AG08396 (cell line): Measurements from ENCODE around the gene MYO18B.

Experiments used
- DNase-seq: peaks from one replicate; pipeline ENCODE4 v3.0.0; 2012; ENCODE audit warnings: low spot score, mixed read lengths

MYO18B gene

GRCh38 chr22:25777411-25777810 lies 35.4 kb downstream of the MYO18B start:
- DNase-seq = no peak

DNA sequence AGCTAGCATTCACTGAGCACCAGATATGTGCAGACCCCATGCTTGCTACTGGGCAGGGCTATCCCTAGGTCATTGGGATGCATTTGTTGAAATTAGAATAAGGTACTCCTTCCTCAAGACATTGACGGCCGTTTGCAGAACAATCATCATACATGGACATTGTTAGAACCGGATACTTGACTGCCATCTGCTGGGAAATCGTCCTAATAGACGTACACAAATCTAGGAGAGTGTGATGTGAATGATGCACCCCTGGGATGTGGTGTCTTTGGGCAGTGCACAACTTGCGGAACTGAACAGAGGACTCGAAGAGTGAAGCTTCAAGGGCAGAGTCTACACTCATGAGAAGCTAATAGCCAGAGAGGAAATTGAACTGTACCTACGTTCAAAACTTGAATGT lies 35.9 kb downstream of the MYO18B start:
- peak; percentile 40 for DNase-seq

DNA sequence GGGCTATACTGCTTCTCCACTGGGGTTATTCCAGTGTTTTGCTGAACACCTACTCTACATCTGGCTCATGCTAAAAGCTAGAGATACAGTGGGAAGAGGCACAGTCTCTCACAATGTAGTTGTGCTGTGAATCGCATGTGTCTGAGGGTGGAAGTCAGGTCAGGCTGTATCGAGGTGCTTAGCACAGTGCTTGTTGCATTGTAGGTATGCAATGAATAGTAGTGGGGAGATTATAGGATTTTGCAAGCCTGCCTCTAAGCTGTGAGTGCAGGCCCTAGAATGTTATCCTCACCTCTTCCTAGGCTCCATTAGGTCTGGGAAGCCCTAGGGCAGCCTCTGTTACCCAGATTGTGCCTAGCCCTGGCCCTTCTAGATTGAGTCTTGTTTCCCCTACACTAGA lies 37.4 kb downstream of the MYO18B start:
- no peak for DNase-seq

DNA sequence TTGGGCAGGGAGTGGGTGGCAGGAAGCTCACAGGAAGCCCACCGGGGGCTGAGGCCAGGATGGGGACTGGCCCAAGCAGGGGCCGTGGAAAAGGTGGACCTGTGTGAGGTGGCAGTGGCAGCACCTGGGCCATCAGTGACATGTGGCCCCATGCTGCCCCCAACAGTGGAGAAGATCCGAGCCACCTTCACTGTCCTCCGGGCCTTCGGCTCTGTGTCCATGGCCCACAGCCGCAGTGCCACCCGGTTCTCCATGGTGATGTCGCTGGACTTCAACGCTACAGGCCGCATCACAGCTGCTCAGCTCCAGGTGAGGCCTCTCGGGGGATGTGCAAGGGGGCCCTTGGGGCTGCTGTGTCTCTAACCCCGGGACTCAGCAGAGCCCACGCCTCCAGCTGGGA lies 37.9 kb downstream of the MYO18B start:
- DNase-seq = no peak

- no peak for DNase-seq
Observed at GRCh38 chr22:25780673-25781072, 38.7 kb downstream of the MYO18B start.

- DNase-seq = no peak
Observed at GRCh38 chr22:25781801-25782200, 39.8 kb downstream of the MYO18B start.

GRCh38 chr22:25782831-25783230 lies 40.8 kb downstream of the MYO18B start:
- no peak for DNase-seq

GRCh38 chr22:25783856-25784255 lies 41.9 kb downstream of the MYO18B start:
- DNase-seq = no peak

DNA sequence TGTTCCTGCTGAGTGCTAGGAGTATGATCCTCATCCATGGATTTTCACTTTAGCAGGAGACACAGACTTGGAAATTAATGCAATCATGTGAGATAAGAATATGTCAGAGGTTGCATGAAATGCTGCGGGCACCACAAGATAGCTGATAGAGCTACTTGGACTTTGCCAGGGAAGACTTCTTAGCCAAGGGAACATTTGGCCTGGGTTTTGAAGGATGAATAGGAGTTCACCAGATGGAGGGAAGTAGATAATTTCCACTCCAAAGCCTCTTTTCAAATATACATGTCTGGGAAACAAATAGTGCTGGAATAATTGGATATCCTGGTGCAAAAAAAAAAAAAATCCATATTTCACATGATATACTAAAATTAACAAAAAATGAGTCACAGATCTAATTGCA lies 44.2 kb downstream of the MYO18B start:
- DNase-seq = no peak

GRCh38 chr22:25791556-25791955 lies 49.6 kb downstream of the MYO18B start:
- DNase-seq = no peak

- DNase-seq = no peak
Observed at GRCh38 chr22:25795478-25795877, 53.5 kb downstream of the MYO18B start.

DNA sequence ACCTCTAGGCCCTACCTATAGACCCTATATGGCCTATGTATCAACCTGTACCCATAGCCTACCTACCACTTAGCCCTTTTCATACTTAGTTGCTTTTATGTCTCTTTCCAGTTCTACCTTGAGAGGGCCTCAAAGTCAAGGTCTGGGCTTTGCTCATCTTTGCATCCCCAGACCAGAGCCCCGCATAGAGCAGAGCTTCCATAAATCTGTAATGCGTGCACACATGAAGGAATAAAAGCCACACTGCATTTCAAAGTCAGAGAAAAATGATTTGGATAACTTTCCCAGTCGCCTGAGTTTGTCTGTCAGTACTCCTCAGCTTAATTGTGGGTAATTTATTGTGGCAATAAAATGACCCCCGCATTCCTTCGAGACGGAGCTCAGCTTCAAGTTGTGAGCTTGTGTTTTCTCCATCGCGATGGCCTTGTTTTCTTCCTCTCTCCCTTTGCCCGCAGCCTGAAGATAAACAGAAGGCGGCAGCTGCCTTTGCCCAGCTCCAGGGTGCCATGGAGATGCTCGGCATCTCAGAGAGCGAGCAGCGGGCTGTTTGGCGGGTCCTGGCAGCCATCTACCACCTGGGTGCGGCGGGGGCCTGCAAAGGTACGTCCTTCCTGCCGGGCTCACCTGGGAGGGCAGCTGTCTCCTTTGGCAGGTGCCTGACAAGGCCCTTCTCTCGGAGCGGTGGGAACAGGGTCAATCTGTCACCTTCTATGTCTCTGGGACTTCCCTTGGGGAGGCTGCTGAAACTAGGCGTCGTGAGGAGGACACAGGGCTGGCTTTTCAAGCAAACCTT lies 55.7 kb downstream of the MYO18B start:
- no peak for DNase-seq

- no peak for DNase-seq
Observed at GRCh38 chr22:25800766-25801165, 58.8 kb downstream of the MYO18B start.

DNA sequence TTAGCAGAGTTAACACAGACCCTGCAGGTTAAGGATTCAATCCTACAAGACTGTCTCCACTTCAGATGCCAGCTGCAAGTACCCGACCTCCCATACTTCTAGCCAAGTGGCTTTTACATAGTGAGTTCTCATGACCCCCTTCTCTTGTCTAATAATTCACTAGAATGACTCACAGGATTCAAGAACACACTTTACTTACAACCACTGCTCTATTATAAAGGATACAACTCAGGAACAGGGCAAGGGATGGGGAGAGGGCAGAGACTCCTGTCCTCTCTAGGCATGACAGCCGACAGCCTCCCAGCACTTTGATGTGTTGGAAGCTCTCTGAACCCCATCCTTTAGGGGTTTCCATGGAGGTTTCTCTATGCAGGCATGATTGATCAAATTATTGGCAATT lies 60.0 kb downstream of the MYO18B start:
- DNase-seq = no peak

GRCh38 chr22:25804676-25805075 lies 62.7 kb downstream of the MYO18B start:
- no peak for DNase-seq

DNA sequence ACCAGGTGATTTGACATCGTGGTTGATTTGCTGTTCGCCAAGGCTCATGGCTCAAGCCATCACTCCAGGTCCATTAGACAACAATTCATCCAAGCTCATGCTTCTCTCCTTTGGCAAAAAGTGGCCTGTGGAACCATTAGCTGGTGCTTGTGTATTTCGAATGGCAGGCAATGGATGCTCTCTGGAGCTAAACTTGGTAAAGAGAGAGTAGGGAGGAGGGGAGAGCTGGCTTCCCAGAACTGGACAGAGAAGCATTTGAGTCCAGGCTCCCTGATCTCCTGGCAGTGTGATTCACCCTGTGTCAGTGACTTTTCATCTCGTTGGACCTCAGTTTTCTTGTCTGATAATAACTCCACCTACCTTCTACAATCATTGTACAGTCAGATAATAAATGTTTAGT lies 64.6 kb downstream of the MYO18B start:
- DNase-seq = no peak

GRCh38 chr22:25814685-25815084 lies 72.7 kb downstream of the MYO18B start:
- no peak for DNase-seq

GRCh38 chr22:25815561-25815960 lies 73.6 kb downstream of the MYO18B start:
- no peak for DNase-seq

DNA sequence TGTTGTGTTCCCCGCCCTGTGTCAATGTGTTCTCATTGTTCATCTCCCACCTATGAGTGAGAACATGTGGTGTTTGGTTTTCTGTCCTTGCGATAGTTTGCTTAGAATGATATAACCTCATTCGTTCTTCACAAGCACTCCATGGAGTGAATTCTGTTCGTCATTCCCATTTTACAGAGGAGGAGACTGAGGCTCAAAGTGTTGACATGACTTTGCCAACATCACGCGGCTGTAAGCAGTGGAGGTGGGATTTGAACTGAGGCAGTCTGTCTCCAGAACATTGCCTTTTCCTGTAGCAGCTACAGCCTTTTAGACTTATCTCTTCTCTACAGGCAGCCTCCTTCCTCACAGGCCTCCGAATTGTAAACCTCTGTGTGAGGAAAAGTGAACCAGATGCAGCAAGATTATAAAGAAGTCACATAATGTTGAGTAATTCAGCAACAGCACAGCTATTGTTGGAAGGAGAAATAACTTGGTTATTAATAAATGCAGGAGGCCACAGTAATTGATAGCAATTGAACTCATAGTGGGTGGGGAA lies 74.6 kb downstream of the MYO18B start:
- DNase-seq = no peak

DNA sequence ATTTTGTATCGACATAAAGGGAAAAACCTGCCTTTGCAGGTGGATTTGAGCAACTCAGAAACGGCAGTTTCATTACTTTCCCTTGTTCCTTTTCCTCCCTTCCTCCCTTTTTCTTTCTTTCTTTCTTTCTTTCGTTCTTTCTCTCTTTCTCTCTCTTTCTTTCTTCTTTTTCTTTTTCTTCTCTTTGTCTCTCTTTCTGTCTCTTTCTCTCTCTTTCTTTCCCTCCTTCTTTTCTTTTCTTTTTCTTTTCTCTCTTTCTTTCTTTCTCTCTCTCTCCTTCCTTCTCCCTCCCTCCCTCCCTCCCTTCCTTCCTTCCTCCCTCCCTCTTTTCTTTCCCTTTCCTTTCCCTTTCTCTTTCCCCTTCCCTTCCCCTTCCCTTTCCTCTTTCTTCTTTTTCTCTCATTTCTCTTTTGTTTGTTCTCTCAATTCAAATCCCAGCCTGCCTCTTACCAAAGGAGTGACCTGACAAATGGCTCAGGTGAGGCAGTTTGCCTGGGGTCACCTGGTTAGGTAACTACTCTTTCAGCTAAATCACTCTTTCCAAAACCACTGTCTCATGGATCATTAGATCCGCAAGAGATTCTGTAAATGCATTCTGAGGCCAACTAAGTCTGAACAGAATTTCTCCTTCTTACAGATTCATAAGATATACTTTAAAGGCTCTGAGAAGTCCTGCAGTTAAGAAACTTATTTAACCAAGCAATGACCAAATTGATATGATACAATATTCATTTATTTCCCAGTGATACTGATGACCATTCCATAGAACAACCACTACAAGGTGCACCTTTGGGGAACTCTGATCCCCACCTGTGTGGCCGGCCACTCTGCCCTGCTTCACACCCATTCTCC lies 75.3 kb downstream of the MYO18B start:
- DNase-seq = no peak

DNA sequence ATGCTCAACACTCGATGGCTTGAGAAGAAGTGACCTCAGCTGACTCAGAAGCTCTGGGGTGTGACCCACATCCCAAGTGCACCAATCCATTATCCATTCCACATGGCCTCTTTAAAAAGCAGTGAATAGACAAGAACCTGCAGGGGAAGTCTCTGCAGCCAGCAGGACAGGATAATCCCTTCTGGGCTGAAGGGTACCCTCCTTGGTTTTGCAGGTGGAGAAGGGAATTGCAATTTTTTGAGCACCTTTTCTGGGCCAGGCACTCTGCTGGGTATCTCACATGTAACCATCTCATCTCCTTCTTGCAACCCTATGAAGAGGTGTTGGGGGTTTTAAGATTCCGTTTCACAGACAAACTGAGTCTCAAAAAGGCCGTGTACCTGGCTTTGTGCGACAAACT lies 76.6 kb downstream of the MYO18B start:
- DNase-seq = no peak

GRCh38 chr22:25822344-25822743 lies 80.4 kb downstream of the MYO18B start:
- DNase-seq = no peak

GRCh38 chr22:25823276-25823675 lies 81.3 kb downstream of the MYO18B start:
- no peak for DNase-seq
